HUES64 (cell line): Measurements from ENCODE around the gene KRT24. TPM values are rescaled to one million over a fixed set of nuclear protein-coding genes. Genes with fewer than 3 reads are reported as not detected.
"Not testable (repeated sequence)": the region's sequence is repeated elsewhere in the genome, so short reads cannot be mapped to it uniquely, and the experiment has no call there.

ENCODE experiments used
- H3K27ac ChIP-seq: 2 replicates; pipeline ENCODE4 v1.7.0; 2013; ENCODE audit warnings: low read depth, low read length, inconsistent platforms
- H3K27me3 ChIP-seq: 2 replicates; pipeline ENCODE4 v1.6.1; 2013; ENCODE audit warnings: mild to moderate bottlenecking, low read length; ENCODE audit not compliant: insufficient read depth
- H3K36me3 ChIP-seq: 2 replicates; pipeline ENCODE4 v1.6.1; 2013; ENCODE audit warnings: mild to moderate bottlenecking, low read length; ENCODE audit not compliant: insufficient read depth
- H3K4me1 ChIP-seq: 2 replicates; pipeline ENCODE4 v1.6.1; 2013; ENCODE audit warnings: mild to moderate bottlenecking, low read length, moderate library complexity; ENCODE audit not compliant: insufficient read depth
- H3K4me3 ChIP-seq: 2 replicates; pipeline ENCODE4 v1.5.1; 2013; ENCODE audit warnings: mild to moderate bottlenecking, low read length, moderate library complexity
- H3K9ac ChIP-seq: 2 replicates; pipeline ENCODE4 v1.6.1; 2013; ENCODE audit warnings: mild to moderate bottlenecking, low read depth, low read length
- H3K9me3 ChIP-seq: 2 replicates; pipeline ENCODE4 v1.6.1; 2013; ENCODE audit warnings: low read depth, low read length; ENCODE audit not compliant: insufficient read depth
- WGBS: fragments of 150-250, 120-280 bp; methylation state at CpG from one replicate; pipeline ENCODE4 v1.1.7; 2013; ENCODE audit warnings: missing lambda C conversion rate; 5-methylcytosine and 5-hydroxymethylcytosine counted together
- polyA plus RNA-seq, 2 experiments: library from polyadenylated mRNA; stranded (reverse); fragments of 50-300 nt; gene quantifications; one replicate each; pipeline ENCODE4 v1.2.3, GENCODE V29; 2013

Gene KRT24
- not detected for polyA plus RNA-seq (2013, experiment 1 of 2)
- polyA plus RNA-seq (2013, experiment 2 of 2): not detected

- no peaks in the 10 kb centered on the region for H3K4me1 ChIP-seq
- H3K36me3 ChIP-seq: no peaks in the 10 kb centered on the region
- H3K9ac ChIP-seq: no peak within 1 kb of the TSS
- H3K27me3 ChIP-seq: no peaks in the 10 kb centered on the region
- no peak within 1 kb of the TSS for H3K27ac ChIP-seq
- no peaks in the 10 kb centered on the region for H3K9me3 ChIP-seq
- H3K4me3 ChIP-seq: no peak within 1 kb of the TSS
- WGBS: 96% methylated on average over 7 of the region's 7 CpGs
These were observed at the start of gene KRT24 for GRCh38 chr17:40703652-40704051. KRT24 (minus strand) TSS chr17:40703752; CDS start chr17:40703693, 59 bp downstream.

GRCh38 chr17:40751065-40751464 lies 47.5 kb upstream of the KRT24 start:
- no peaks in the 10 kb centered on the region for H3K36me3 ChIP-seq
- WGBS: 92% methylated on average over 14 of the region's 14 CpGs

GRCh38 chr17:40750391-40750790 lies 46.8 kb upstream of the KRT24 start:
- no peak overlapping the region for H3K27ac ChIP-seq
- no peak overlapping the region for H3K9ac ChIP-seq
- H3K4me3 ChIP-seq: no peak overlapping the region
- H3K27me3 ChIP-seq: no peaks in the 10 kb centered on the region
- H3K9me3 ChIP-seq: peaks cover 3% of the 10 kb centered on the region; the same call in 1 of the 2 replicates
- no peaks in the 10 kb centered on the region for H3K4me1 ChIP-seq
- 88% methylated on average over 6 of the region's 6 CpGs for WGBS
- no peaks in the 10 kb centered on the region for H3K36me3 ChIP-seq

More at GRCh38 chr17:40751065-40751464, 47.5 kb upstream of the KRT24 start:
- Histone ChIP-seq H3K9me3 (peaks cover 3% of the 10 kb centered on the region; the same call in 1 of the 2 replicates), H3K27ac (no peak overlapping the region), H3K27me3 (no peaks in the 10 kb centered on the region), H3K4me3 (no peak overlapping the region), H3K9ac (no peak overlapping the region), H3K4me1 (no peaks in the 10 kb centered on the region)

- H3K27ac ChIP-seq, H3K36me3 ChIP-seq, H3K27me3 ChIP-seq, H3K4me3 ChIP-seq, H3K4me1 ChIP-seq, H3K9ac ChIP-seq, H3K9me3 ChIP-seq: not testable (repeated sequence)
- WGBS: no CpG with 5 or more reads among the region's 1 CpG
These were observed 45.1 kb upstream of the KRT24 start for GRCh38 chr17:40748666-40749065.

GRCh38 chr17:40738553-40738952 lies 35.0 kb upstream of the KRT24 start:
- Histone ChIP-seq H3K36me3 (no peaks in the 10 kb centered on the region), H3K9ac (no peak overlapping the region), H3K9me3 (peaks cover 12% of the 10 kb centered on the region), H3K27me3 (no peaks in the 10 kb centered on the region), H3K27ac (no peak overlapping the region), H3K4me1 (no peaks in the 10 kb centered on the region), H3K4me3 (no peak overlapping the region)
- 68% methylated on average over 4 of the region's 4 CpGs for WGBS

- Histone ChIP-seq H3K9ac (no peak overlapping the region), H3K4me3 (no peak overlapping the region), H3K4me1 (no peaks in the 10 kb centered on the region), H3K27ac (no peak overlapping the region), H3K9me3 (peaks cover 3% of the 10 kb centered on the region; the same call in 1 of the 2 replicates), H3K27me3 (no peaks in the 10 kb centered on the region), H3K36me3 (no peaks in the 10 kb centered on the region)
- WGBS: 86% methylated on average over 1 of the region's 1 CpG
These were observed 31.5 kb upstream of the KRT24 start for GRCh38 chr17:40735016-40735415.

- Histone ChIP-seq H3K27me3 (no peaks in the 10 kb centered on the region), H3K9me3 (peaks cover 3% of the 10 kb centered on the region; the same call in 1 of the 2 replicates), H3K36me3 (no peaks in the 10 kb centered on the region), H3K4me3 (no peak overlapping the region), H3K9ac (no peak overlapping the region), H3K4me1 (no peaks in the 10 kb centered on the region), H3K27ac (no peak overlapping the region)
- WGBS: 90% methylated on average over 6 of the region's 6 CpGs
These were observed 30.5 kb upstream of the KRT24 start for GRCh38 chr17:40734018-40734417.

GRCh38 chr17:40730970-40731369 lies 27.4 kb upstream of the KRT24 start:
- Histone ChIP-seq H3K27ac (no peak overlapping the region), H3K9me3 (peaks cover 3% of the 10 kb centered on the region; the same call in 1 of the 2 replicates), H3K9ac (no peak overlapping the region), H3K36me3 (no peaks in the 10 kb centered on the region), H3K4me1 (no peaks in the 10 kb centered on the region), H3K4me3 (no peak overlapping the region), H3K27me3 (no peaks in the 10 kb centered on the region)
- WGBS: 98% methylated on average over 1 of the region's 1 CpG

- H3K9me3 ChIP-seq: no peaks in the 10 kb centered on the region
- no peaks in the 10 kb centered on the region for H3K4me1 ChIP-seq
- no peak overlapping the region for H3K27ac ChIP-seq
- no peak overlapping the region for H3K9ac ChIP-seq
- WGBS: 89% methylated on average over 8 of the region's 8 CpGs
- no peak overlapping the region for H3K4me3 ChIP-seq
- no peaks in the 10 kb centered on the region for H3K27me3 ChIP-seq
- H3K36me3 ChIP-seq: no peaks in the 10 kb centered on the region
These were observed 24.1 kb upstream of the KRT24 start for GRCh38 chr17:40727447-40728231.

- Histone ChIP-seq H3K9me3 (no peaks in the 10 kb centered on the region), H3K36me3 (no peaks in the 10 kb centered on the region), H3K27me3 (no peaks in the 10 kb centered on the region), H3K9ac (no peak overlapping the region), H3K4me1 (no peaks in the 10 kb centered on the region), H3K4me3 (no peak overlapping the region), H3K27ac (no peak overlapping the region)
- WGBS: 80% methylated on average over 2 of the region's 2 CpGs
These were observed 23.4 kb upstream of the KRT24 start for GRCh38 chr17:40726919-40727318.

- 87% methylated on average over 1 of the region's 1 CpG for WGBS
- no peaks in the 10 kb centered on the region for H3K27me3 ChIP-seq
- H3K36me3 ChIP-seq: no peaks in the 10 kb centered on the region
- H3K4me3 ChIP-seq: no peak overlapping the region
- no peaks in the 10 kb centered on the region for H3K4me1 ChIP-seq
- no peaks in the 10 kb centered on the region for H3K9me3 ChIP-seq
- H3K27ac ChIP-seq: no peak overlapping the region
- H3K9ac ChIP-seq: no peak overlapping the region
These were observed 21.1 kb upstream of the KRT24 start for GRCh38 chr17:40724656-40725055.
